A549 (cell line): ENCODE measurements around the gene ROS1. TPM values are rescaled to one million over a fixed set of nuclear protein-coding genes. Genes with fewer than 3 reads are reported as not detected.

ENCODE experiments used
- ATAC-seq, 2 experiments: fragments of 200-7000 bp in 1 of 2; fragments of >200 bp in 1 of 2; cut with Nextera tagmentation in 1 of 2; cut with Tn5 transposase in 1 of 2; 3 replicates each; pipeline versions ENCODE4 v1.8.0 to v1.9.1; 2018 to 2020; ENCODE audit warnings: mild to moderate bottlenecking in 1 of 2, moderate library complexity in 1 of 2
- CTCF ChIA-PET: fragments of 300-600 bp; sonication (Branson Sonifier 250); formaldehyde crosslinking; extraction: SDS; loops from one replicate; lab custom pipeline; 2021; ENCODE audit warnings: antibody characterized with exemption, inconsistent platforms; lab: Yijun Ruan, JAX
- POLR2A ChIA-PET: fragments of 350-600 bp; formaldehyde crosslinking; extraction: SDS; loops from one replicate; lab custom pipeline; 2021; ENCODE audit warnings: antibody characterized with exemption, inconsistent platforms; lab: Yijun Ruan, JAX
- DNase-seq, 2 experiments: peaks; one replicate each; pipeline versions ENCODE4 v3.0.0 to v3.0.0-alpha.2; 2011 to 2016; ENCODE audit warnings: low read depth in 1 of 2, low spot score in 1 of 2
- FAIRE-seq: peaks from 2 replicates; lab custom pipeline; 2011; peaks lifted over from hg19 to GRCh38; lab: Jason Lieb, UNC
- H3K27ac ChIP-seq, 2 experiments: fragments of >200 bp; sonication (Bioruptor Twin); formaldehyde crosslinking; 3 replicates each; pipeline ENCODE4 v1.5.1; 2016 to 2017
- H3K4me1 ChIP-seq: fragments of >200 bp; sonication (Bioruptor Twin); formaldehyde crosslinking; 3 replicates; pipeline ENCODE4 v1.6.1; 2016
- H3K4me2 ChIP-seq: fragments of >200 bp; sonication (Bioruptor Twin); formaldehyde crosslinking; 3 replicates; pipeline ENCODE4 v1.6.1; 2016
- H3K4me3 ChIP-seq: fragments of >200 bp; sonication (Bioruptor Twin); formaldehyde crosslinking; 3 replicates; pipeline ENCODE4 v1.5.1; 2016
- H3K9me3 ChIP-seq: fragments of >200 bp; sonication (Bioruptor Twin); formaldehyde crosslinking; 3 replicates; pipeline ENCODE4 v1.6.1; 2016
- ATOH8 ChIP-seq: fragments of 250-450 bp; sonication (Bioruptor Pico); IDR thresholded peaks from 2 replicates; pipeline ENCODE4 v1.5.0; 2020; ENCODE audit warnings: low read depth, mild to moderate bottlenecking, moderate library complexity
- BCL3 ChIP-seq: fragments of >200 bp; sonication (Bioruptor Twin); formaldehyde crosslinking; IDR thresholded peaks from 3 replicates; pipeline ENCODE4 v1.6.1; 2016
- BHLHE40 ChIP-seq: IDR thresholded peaks from 2 replicates; pipeline ENCODE4 v1.6.1; 2012; ENCODE audit warnings: low read depth, low read length, inconsistent platforms
- E2F6 ChIP-seq: IDR thresholded peaks from 2 replicates; pipeline ENCODE4 v1.6.1; 2012; ENCODE audit warnings: low read depth, borderline replicate concordance
- EHMT2 ChIP-seq: fragments of 200-600 bp; sonication (generic); IDR thresholded peaks from 2 replicates; pipeline ENCODE4 v1.6.1; 2016; ENCODE audit warnings: antibody characterized with exemption, low read depth, mild to moderate bottlenecking, moderate library complexity
- EP300 ChIP-seq, 2 experiments: fragments of >200 bp; sonication (Bioruptor Twin); formaldehyde crosslinking; IDR thresholded peaks; 2 replicates in 1 of 2; 3 replicates in 1 of 2; pipeline ENCODE4 v1.6.1; 2016 to 2017
- ESRRA ChIP-seq: fragments of 150-350 bp; IDR thresholded peaks from 2 replicates; pipeline ENCODE4 v1.6.1; 2014; ENCODE audit warnings: mild to moderate bottlenecking, low read length, borderline replicate concordance
- FOSB ChIP-seq: fragments of 250-450 bp; sonication (Bioruptor Pico); IDR thresholded peaks from 2 replicates; pipeline ENCODE4 v1.5.0; 2020; ENCODE audit warnings: mild to moderate bottlenecking, moderate library complexity
- FOXS1 ChIP-seq: fragments of 250-450 bp; sonication (Bioruptor Pico); IDR thresholded peaks from 2 replicates; pipeline ENCODE4 v1.5.0; 2020; ENCODE audit warnings: mild to moderate bottlenecking, moderate library complexity
- GATA3 ChIP-seq: IDR thresholded peaks from 2 replicates; pipeline ENCODE4 v1.6.1; 2012; ENCODE audit warnings: borderline replicate concordance
- HDAC2 ChIP-seq: fragments of 200-600 bp; sonication (generic); IDR thresholded peaks from 2 replicates; pipeline ENCODE4 v1.6.1; 2016
- HEYL ChIP-seq: fragments of 250-450 bp; sonication (Bioruptor Pico); IDR thresholded peaks from 2 replicates; pipeline ENCODE4 v1.8.0; 2021; ENCODE audit warnings: mild to moderate bottlenecking, moderate library complexity
- KDM1A ChIP-seq: fragments of 200-600 bp; sonication (generic); IDR thresholded peaks from 2 replicates; pipeline ENCODE4 v1.6.1; 2016; ENCODE audit warnings: low read depth, mild to moderate bottlenecking
- KDM5A ChIP-seq: fragments of 200-600 bp; sonication (generic); IDR thresholded peaks from 2 replicates; pipeline ENCODE4 v1.6.1; 2016; ENCODE audit warnings: antibody characterized with exemption, mild to moderate bottlenecking
- MAX ChIP-seq: IDR thresholded peaks from 2 replicates; pipeline ENCODE4 v1.6.1; 2012
- MAZ ChIP-seq: fragments of 150-350 bp; IDR thresholded peaks from 2 replicates; pipeline ENCODE4 v1.6.1; 2014; ENCODE audit warnings: antibody characterized with exemption, low read depth, low read length, borderline replicate concordance
- MYC ChIP-seq: IDR thresholded peaks from 2 replicates; pipeline ENCODE4 v1.6.1; 2012; ENCODE audit warnings: mild to moderate bottlenecking, inconsistent platforms, low read length, improper control_type of control experiment, borderline replicate concordance
- NR3C1 ChIP-seq: fragments of >200 bp; sonication (Bioruptor Twin); formaldehyde crosslinking; IDR thresholded peaks from 3 replicates; pipeline ENCODE4 v1.6.1; 2017
- PHF8 ChIP-seq: fragments of 200-600 bp; sonication (generic); IDR thresholded peaks from 2 replicates; pipeline ENCODE4 v1.6.1; 2016; ENCODE audit warnings: low read depth, mild to moderate bottlenecking, antibody characterized with exemption, moderate library complexity, borderline replicate concordance
- POLR2A ChIP-seq: IDR thresholded peaks from 2 replicates; pipeline ENCODE4 v1.6.1; 2012; ENCODE audit warnings: mild to moderate bottlenecking, low read length
- POLR2AphosphoS2 ChIP-seq: conservative IDR thresholded peaks from 2 replicates; pipeline ENCODE4 v1.6.1; 2012; ENCODE audit warnings: low read length, improper control_type of control experiment, inconsistent platforms
- RAD21 ChIP-seq, 2 experiments: fragments of >200 bp in 1 of 2; sonication (Bioruptor Twin) in 1 of 2; formaldehyde crosslinking in 1 of 2; IDR thresholded peaks in 1 of 2; conservative IDR thresholded peaks in 1 of 2; 2 replicates in 1 of 2; 3 replicates in 1 of 2; pipeline ENCODE4 v1.6.1; 2012 to 2018; ENCODE audit warnings: inconsistent platforms in 1 of 2
- RFX5 ChIP-seq: fragments of 450-650 bp; IDR thresholded peaks from 2 replicates; pipeline ENCODE4 v1.7.1; 2014; ENCODE audit warnings: antibody characterized with exemption, mild to moderate bottlenecking, moderate library complexity
- RNF2 ChIP-seq: fragments of 200-600 bp; sonication (generic); IDR thresholded peaks from 2 replicates; pipeline ENCODE4 v1.6.1; 2016; ENCODE audit warnings: low read depth, mild to moderate bottlenecking, antibody characterized with exemption, moderate library complexity, borderline replicate concordance
- SMC3 ChIP-seq: fragments of >200 bp; sonication (Bioruptor Twin); formaldehyde crosslinking; IDR thresholded peaks from 3 replicates; pipeline ENCODE4 v1.6.1; 2018; ENCODE audit warnings: inconsistent platforms
- TP53 ChIP-seq: fragments of 250-450 bp; sonication (Bioruptor Pico); IDR thresholded peaks from 2 replicates; pipeline ENCODE4 v1.5.0; 2021; ENCODE audit warnings: mild to moderate bottlenecking, moderate library complexity
- ZC3H11A ChIP-seq: fragments of 450-650 bp; IDR thresholded peaks from 2 replicates; pipeline ENCODE4 v1.6.1; 2014; ENCODE audit warnings: antibody characterized with exemption, mild to moderate bottlenecking
- ZNF302 ChIP-seq: fragments of 250-450 bp; sonication (Bioruptor Pico); IDR thresholded peaks from 2 replicates; pipeline ENCODE4 v1.9.0; 2021; ENCODE audit warnings: inconsistent platforms, mild to moderate bottlenecking, moderate library complexity
- ZSCAN20 ChIP-seq: fragments of 250-450 bp; sonication (Bioruptor Pico); IDR thresholded peaks from 2 replicates; pipeline ENCODE4 v1.8.0; 2022; ENCODE audit warnings: mild to moderate bottlenecking, moderate library complexity
- WGBS: methylation state at CpG from one replicate; pipeline ENCODE4 v1.1.6; 2017; ENCODE audit errors: missing lambda C conversion rate; 5-methylcytosine and 5-hydroxymethylcytosine counted together
- polyA plus RNA-seq, 4 experiments: library from polyadenylated mRNA; depleted of rRNA in 3 of 4; stranded (reverse); fragments of >200 nt; fragmentation: RNase III in 1 of 4; extraction: RNeasy Plus Mini Kit Qiagen cat#74134 plus additional on column Dnase treatment in 1 of 4; gene quantifications; 2 replicates in 3 of 4; 3 replicates in 1 of 4; pipeline ENCODE4 v1.2.3, GENCODE V29; 2011 to 2017
- TF ChIP-seq, protein P1 (sequence below): fragments of >200 bp; sonication (Bioruptor Twin); formaldehyde crosslinking; IDR thresholded peaks from 2 replicates; pipeline ENCODE4 v1.6.1; 2016
- TF ChIP-seq, protein P2 (sequence below): fragments of 250-450 bp; sonication (Bioruptor Pico); IDR thresholded peaks from 2 replicates; pipeline ENCODE4 v1.5.0; 2021; ENCODE audit warnings: mild to moderate bottlenecking, moderate library complexity, borderline replicate concordance

The ROS1 gene
- polyA plus RNA-seq, 2 of the 4 experiments (the other 2 are of a cell fraction) = 0.17 to 0.18 TPM

GRCh38 chr6:117359581-117359980 is 66.2 kb downstream of the ROS1 start:
- DNase-seq = no peak
- no peak for ATAC-seq
- POLR2A ChIA-PET = no interaction called here
- Histone ChIP-seq H3K4me2 (no peak overlapping the region), H3K4me3 (no peak overlapping the region), H3K4me1 (peaks cover 4% of the 10 kb centered on the region; the same call in 2 of the 3 replicates), H3K9me3 (no peaks in the 10 kb centered on the region), H3K27ac (no peak overlapping the region)
- CTCF ChIA-PET = no interaction called here
- FAIRE-seq = no peak
- WGBS = 57% methylated on average over 5 of the region's 5 CpGs
- TF ChIP-seq NR3C1 = no peak
- TF ChIP-seq EP300 (IDR thresholded peaks at IDR 0.05) = no peak
- no peak for TF ChIP-seq POLR2A
- TF ChIP-seq ZNF302 (CRISPR knock-in tag) = no peak
- TF ChIP-seq MAX = no peak
- no peak for TF ChIP-seq RAD21 (conservative IDR thresholded peaks at IDR 0.05 in 1 of 2, IDR thresholded peaks at IDR 0.05 in 1 of 2)
- no peak for TF ChIP-seq RNF2
- no peak for TF ChIP-seq EHMT2
- TF ChIP-seq ATOH8 (CRISPR knock-in tag) = no peak
- TF ChIP-seq BHLHE40 = no peak
- TF ChIP-seq GATA3 = no peak
- TF ChIP-seq, protein P1, sequence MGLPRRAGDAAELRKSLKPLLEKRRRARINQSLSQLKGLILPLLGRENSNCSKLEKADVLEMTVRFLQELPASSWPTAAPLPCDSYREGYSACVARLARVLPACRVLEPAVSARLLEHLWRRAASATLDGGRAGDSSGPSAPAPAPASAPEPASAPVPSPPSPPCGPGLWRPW = no peak
- TF ChIP-seq HEYL (CRISPR knock-in tag) = no peak
- no peak for TF ChIP-seq KDM1A
- TF ChIP-seq FOXS1 = no peak
- no peak for TF ChIP-seq HDAC2
- TF ChIP-seq TP53 = no peak
- no peak for TF ChIP-seq ZSCAN20 (CRISPR knock-in tag)

GRCh38 chr6:117354671-117355070 is 71.1 kb downstream of the ROS1 start:
- WGBS = 75% methylated on average over 1 of the region's 1 CpG
- Histone ChIP-seq H3K27ac (peak overlapping the region; percentile 14 to 70; a peak in 3 of 6 replicates), H3K4me1 (peaks cover 12% of the 10 kb centered on the region; the same call in 2 of the 3 replicates), H3K4me3 (no peak overlapping the region), H3K9me3 (no peaks in the 10 kb centered on the region), H3K4me2 (no peak overlapping the region)
- POLR2A ChIA-PET = no interaction called here
- TF ChIP-seq MAZ (no peak), ESRRA (no peak), RNF2 (no peak), BCL3 (no peak), E2F6 (no peak), PHF8 (no peak), EP300 (IDR thresholded peaks at IDR 0.05) (no peak), KDM1A (no peak), SMC3 (no peak), MYC (no peak), ZC3H11A (no peak), HDAC2 (no peak), POLR2AphosphoS2 (no peak), FOSB (CRISPR knock-in tag) (no peak), KDM5A (no peak), RFX5 (no peak)
- TF ChIP-seq, protein P2, sequence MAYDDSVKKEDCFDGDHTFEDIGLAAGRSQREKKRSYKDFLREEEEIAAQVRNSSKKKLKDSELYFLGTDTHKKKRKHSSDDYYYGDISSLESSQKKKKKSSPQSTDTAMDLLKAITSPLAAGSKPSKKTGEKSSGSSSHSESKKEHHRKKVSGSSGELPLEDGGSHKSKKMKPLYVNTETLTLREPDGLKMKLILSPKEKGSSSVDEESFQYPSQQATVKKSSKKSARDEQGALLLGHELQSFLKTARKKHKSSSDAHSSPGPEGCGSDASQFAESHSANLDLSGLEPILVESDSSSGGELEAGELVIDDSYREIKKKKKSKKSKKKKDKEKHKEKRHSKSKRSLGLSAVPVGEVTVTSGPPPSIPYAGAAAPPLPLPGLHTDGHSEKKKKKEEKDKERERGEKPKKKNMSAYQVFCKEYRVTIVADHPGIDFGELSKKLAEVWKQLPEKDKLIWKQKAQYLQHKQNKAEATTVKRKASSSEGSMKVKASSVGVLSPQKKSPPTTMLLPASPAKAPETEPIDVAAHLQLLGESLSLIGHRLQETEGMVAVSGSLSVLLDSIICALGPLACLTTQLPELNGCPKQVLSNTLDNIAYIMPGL (CRISPR knock-in tag) = no peak
- no peak for DNase-seq
- FAIRE-seq = no peak
- CTCF ChIA-PET = interaction anchor here (0.7 kb wide), 1 partner anchor 229 kb away, joined by 3 read pairs; no protein-coding TSS in a partner anchor
- no peak for ATAC-seq
